ENCODE measurements around the gene MIA2.
A peak's percentile ranks its signal among the peaks of the same experiment; 100 is the strongest.
"Not testable (repeated sequence)": the region's sequence is repeated elsewhere in the genome, so short reads cannot be mapped to it uniquely, and the experiment has no call there.

Gene MIA2

GRCh38 chr14:39232554-39233415 lies 930 bp upstream of the MIA2 start:
- no peak for TF ChIP-seq CTCF (conservative IDR thresholded peaks at IDR 0.05; ENCODE audit: control insufficient read depth, insufficient read depth, low read depth, low read length)
- no peak overlapping the region for H3K4me3 ChIP-seq (ENCODE audit: control insufficient read depth, low read depth, low read length)
- peak; percentile 76 for DNase-seq (ENCODE audit: low read depth)

GRCh38 chr14:39234986-39235385 lies 1.3 kb downstream of the MIA2 start:
- H3K4me3 ChIP-seq (ENCODE audit: control insufficient read depth, low read depth, low read length); DNase-seq (ENCODE audit: low read depth): not testable (repeated sequence)

GRCh38 chr14:39235466-39235865 lies 1.8 kb downstream of the MIA2 start:
- H3K4me3 ChIP-seq (ENCODE audit: control insufficient read depth, low read depth, low read length): not testable (repeated sequence)

GRCh38 chr14:39240769-39241168 lies 7.1 kb downstream of the MIA2 start:
- DNase-seq (ENCODE audit: low read depth): no peak
- no peak overlapping the region for H3K4me3 ChIP-seq (ENCODE audit: control insufficient read depth, low read depth, low read length)

More at GRCh38 chr14:39235466-39235865, 1.8 kb downstream of the MIA2 start:
- DNase-seq (ENCODE audit: low read depth): not testable (repeated sequence)

GRCh38 chr14:39241637-39242036 lies 7.9 kb downstream of the MIA2 start:
- H3K4me3 ChIP-seq (ENCODE audit: control insufficient read depth, low read depth, low read length): no peak overlapping the region
- no peak for TF ChIP-seq CTCF (conservative IDR thresholded peaks at IDR 0.05; ENCODE audit: control insufficient read depth, insufficient read depth, low read depth, low read length)
- no peak for DNase-seq (ENCODE audit: low read depth)

More at GRCh38 chr14:39240769-39241168, 7.1 kb downstream of the MIA2 start:
- TF ChIP-seq CTCF (conservative IDR thresholded peaks at IDR 0.05; ENCODE audit: control insufficient read depth, insufficient read depth, low read depth, low read length): no peak

GRCh38 chr14:39243831-39244230 lies 10.1 kb downstream of the MIA2 start:
- no peak overlapping the region for H3K4me3 ChIP-seq (ENCODE audit: control insufficient read depth, low read depth, low read length)
- no peak for DNase-seq (ENCODE audit: low read depth)
- no peak for TF ChIP-seq CTCF (conservative IDR thresholded peaks at IDR 0.05; ENCODE audit: control insufficient read depth, insufficient read depth, low read depth, low read length)

GRCh38 chr14:39246618-39247017 lies 12.9 kb downstream of the MIA2 start:
- peak; percentile 73 for DNase-seq (ENCODE audit: low read depth)
- H3K4me3 ChIP-seq (ENCODE audit: control insufficient read depth, low read depth, low read length): no peak overlapping the region
- TF ChIP-seq CTCF (conservative IDR thresholded peaks at IDR 0.05; ENCODE audit: control insufficient read depth, insufficient read depth, low read depth, low read length): no peak

GRCh38 chr14:39247256-39247655 lies 13.5 kb downstream of the MIA2 start:
- H3K4me3 ChIP-seq (ENCODE audit: control insufficient read depth, low read depth, low read length): no peak overlapping the region
- peak; percentile 95 for DNase-seq (ENCODE audit: low read depth)
- TF ChIP-seq CTCF (conservative IDR thresholded peaks at IDR 0.05; ENCODE audit: control insufficient read depth, insufficient read depth, low read depth, low read length): no peak

Data from fibroblast of mammary gland (primary cell).